ENCODE measurements around the gene NTF4.

Gene NTF4

DNA sequence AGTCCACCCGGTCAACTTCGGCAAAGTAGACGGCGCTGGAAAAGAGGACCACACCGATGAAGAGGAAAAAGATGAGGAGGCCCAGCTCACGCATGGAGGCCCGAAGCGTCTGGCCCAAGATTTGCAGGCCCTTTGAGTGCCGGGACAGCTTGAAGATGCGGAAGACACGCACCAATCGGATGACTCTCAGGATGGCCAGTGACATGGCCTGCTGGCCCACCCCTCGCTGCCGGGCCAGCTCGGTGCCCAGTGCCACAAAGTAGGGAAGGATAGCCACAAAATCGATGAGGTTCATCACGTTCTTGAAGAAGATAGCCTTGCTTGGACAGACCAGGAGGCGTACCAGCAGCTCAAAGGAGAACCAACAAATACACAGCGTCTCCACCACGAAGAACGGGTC lies 5.8 kb upstream of the NTF4 start:
- H3K9ac ChIP-seq (ENCODE audit: low read length in 5 of 5) = no peak overlapping the region
- peaks cover 0 to 6% (median 0%) of the 10 kb centered on the region in 5 donors for H3K4me1 ChIP-seq (ENCODE audit: control insufficient read depth in 5 of 5, insufficient read depth in 5 of 5, low read length in 5 of 5)
- no peak overlapping the region for H3K4me3 ChIP-seq (ENCODE audit: low read depth in 1 of 5, low read length in 5 of 5)
- H3K27me3 ChIP-seq (ENCODE audit: control insufficient read depth in 5 of 5, insufficient read depth in 4 of 5, low read length in 5 of 5) = peaks cover 41 to 71% (median 56%) of the 10 kb centered on the region in 5 donors
- no peaks in the 10 kb centered on the region for H3K36me3 ChIP-seq (ENCODE audit: control insufficient read depth in 5 of 5, insufficient read depth in 5 of 5, low read length in 5 of 5)
- no peak overlapping the region for H3K27ac ChIP-seq (ENCODE audit: low read depth, low read length)
- H3K9me3 ChIP-seq (ENCODE audit: control insufficient read depth in 5 of 5, low read length in 5 of 5) = no peaks in the 10 kb centered on the region

GRCh38 chr19:49069026-49069425 lies 4.4 kb upstream of the NTF4 start:
- Histone ChIP-seq H3K36me3 (ENCODE audit: control insufficient read depth in 5 of 5, insufficient read depth in 5 of 5, low read length in 5 of 5) (no peaks in the 10 kb centered on the region), H3K4me3 (ENCODE audit: low read depth in 1 of 5, low read length in 5 of 5) (no peak overlapping the region), H3K9me3 (ENCODE audit: control insufficient read depth in 5 of 5, low read length in 5 of 5) (no peaks in the 10 kb centered on the region), H3K4me1 (ENCODE audit: control insufficient read depth in 5 of 5, insufficient read depth in 5 of 5, low read length in 5 of 5) (peaks cover 0 to 9% (median 0%) of the 10 kb centered on the region in 5 donors), H3K27ac (ENCODE audit: low read depth, low read length) (no peak overlapping the region), H3K27me3 (ENCODE audit: control insufficient read depth in 5 of 5, insufficient read depth in 4 of 5, low read length in 5 of 5) (peaks cover 42 to 79% (median 62%) of the 10 kb centered on the region in 5 donors), H3K9ac (ENCODE audit: low read length in 5 of 5) (no peak overlapping the region)

GRCh38 chr19:49067554-49067953 lies 2.9 kb upstream of the NTF4 start:
- no peak overlapping the region for H3K4me3 ChIP-seq (ENCODE audit: low read depth in 1 of 5, low read length in 5 of 5)
- no peaks in the 10 kb centered on the region for H3K36me3 ChIP-seq (ENCODE audit: control insufficient read depth in 5 of 5, insufficient read depth in 5 of 5, low read length in 5 of 5)
- H3K27me3 ChIP-seq (ENCODE audit: control insufficient read depth in 5 of 5, insufficient read depth in 4 of 5, low read length in 5 of 5) = peaks cover 34 to 74% (median 56%) of the 10 kb centered on the region in 5 donors
- no peak overlapping the region for H3K9ac ChIP-seq (ENCODE audit: low read length in 5 of 5)
- H3K4me1 ChIP-seq (ENCODE audit: control insufficient read depth in 5 of 5, insufficient read depth in 5 of 5, low read length in 5 of 5) = peaks cover 0 to 9% (median 0%) of the 10 kb centered on the region in 5 donors
- H3K9me3 ChIP-seq (ENCODE audit: control insufficient read depth in 5 of 5, low read length in 5 of 5) = no peaks in the 10 kb centered on the region
- no peak overlapping the region for H3K27ac ChIP-seq (ENCODE audit: low read depth, low read length)

DNA sequence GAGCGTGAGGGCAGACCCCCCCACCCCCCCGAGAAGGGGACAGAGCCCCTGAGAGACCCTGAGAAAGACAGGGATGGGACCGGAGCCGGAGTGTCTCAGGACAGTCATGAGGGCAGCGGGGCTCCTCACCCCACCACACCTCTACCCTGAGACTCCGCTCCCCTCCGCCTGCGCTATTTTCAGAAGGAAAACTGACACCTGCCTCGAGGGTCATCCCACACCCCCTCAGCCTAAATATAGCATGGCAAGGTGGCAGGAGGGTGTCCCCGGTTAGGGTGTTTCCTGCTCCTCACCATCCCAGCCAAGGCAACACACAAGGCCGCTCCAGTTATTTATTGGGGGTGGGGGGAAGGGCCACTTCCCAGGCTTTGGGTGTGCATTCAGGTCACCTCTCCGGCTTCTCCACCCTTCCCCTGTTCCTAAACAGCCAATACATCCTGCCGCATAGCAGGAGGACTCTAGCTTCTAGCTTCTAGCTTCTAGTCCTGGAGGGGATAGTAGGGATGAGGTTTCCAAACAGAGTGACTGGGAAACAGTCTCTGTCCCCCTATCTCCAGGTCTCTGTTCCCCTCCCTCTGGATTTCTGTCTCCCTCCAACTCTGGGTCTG lies 1.4 kb upstream of the NTF4 start:
- Histone ChIP-seq H3K27ac (ENCODE audit: low read depth, low read length) (no peak overlapping the region), H3K27me3 (ENCODE audit: control insufficient read depth in 5 of 5, insufficient read depth in 4 of 5, low read length in 5 of 5) (peaks cover 28 to 66% (median 54%) of the 10 kb centered on the region in 5 donors), H3K9me3 (ENCODE audit: control insufficient read depth in 5 of 5, low read length in 5 of 5) (no peaks in the 10 kb centered on the region), H3K9ac (ENCODE audit: low read length in 5 of 5) (no peak overlapping the region), H3K4me3 (ENCODE audit: low read depth in 1 of 5, low read length in 5 of 5) (no peak overlapping the region), H3K4me1 (ENCODE audit: control insufficient read depth in 5 of 5, insufficient read depth in 5 of 5, low read length in 5 of 5) (peaks cover 0 to 4% (median 0%) of the 10 kb centered on the region in 5 donors), H3K36me3 (ENCODE audit: control insufficient read depth in 5 of 5, insufficient read depth in 5 of 5, low read length in 5 of 5) (no peaks in the 10 kb centered on the region)

- Histone ChIP-seq H3K27me3 (ENCODE audit: control insufficient read depth in 5 of 5, insufficient read depth in 4 of 5, low read length in 5 of 5) (peaks cover 23 to 53% (median 43%) of the 10 kb centered on the region in 5 donors), H3K9me3 (ENCODE audit: control insufficient read depth in 5 of 5, low read length in 5 of 5) (no peaks in the 10 kb centered on the region), H3K36me3 (ENCODE audit: control insufficient read depth in 5 of 5, insufficient read depth in 5 of 5, low read length in 5 of 5) (no peaks in the 10 kb centered on the region), H3K4me1 (ENCODE audit: control insufficient read depth in 5 of 5, insufficient read depth in 5 of 5, low read length in 5 of 5) (peaks cover 0 to 4% (median 0%) of the 10 kb centered on the region in 5 donors), H3K9ac (ENCODE audit: low read length in 5 of 5) (no peak overlapping the region), H3K4me3 (ENCODE audit: low read depth in 1 of 5, low read length in 5 of 5) (no peak overlapping the region), H3K27ac (ENCODE audit: low read depth, low read length) (no peak overlapping the region)
Observed at GRCh38 chr19:49064029-49064629, 489 bp downstream of the NTF4 start.

GRCh38 chr19:49061445-49061844 lies 3.2 kb downstream of the NTF4 start:
- no peaks in the 10 kb centered on the region for H3K36me3 ChIP-seq (ENCODE audit: control insufficient read depth in 5 of 5, insufficient read depth in 5 of 5, low read length in 5 of 5)
- H3K9me3 ChIP-seq (ENCODE audit: control insufficient read depth in 5 of 5, low read length in 5 of 5) = no peaks in the 10 kb centered on the region
- peaks cover 20 to 51% (median 41%) of the 10 kb centered on the region in 5 donors for H3K27me3 ChIP-seq (ENCODE audit: control insufficient read depth in 5 of 5, insufficient read depth in 4 of 5, low read length in 5 of 5)
- no peak overlapping the region for H3K27ac ChIP-seq (ENCODE audit: low read depth, low read length)
- H3K9ac ChIP-seq (ENCODE audit: low read length in 5 of 5) = no peak overlapping the region
- H3K4me3 ChIP-seq (ENCODE audit: low read depth in 1 of 5, low read length in 5 of 5) = no peak overlapping the region
- peaks cover 0 to 20% (median 15%) of the 10 kb centered on the region in 5 donors for H3K4me1 ChIP-seq (ENCODE audit: control insufficient read depth in 5 of 5, insufficient read depth in 5 of 5, low read length in 5 of 5)

GRCh38 chr19:49061000-49061399 lies 3.6 kb downstream of the NTF4 start:
- H3K9me3 ChIP-seq (ENCODE audit: control insufficient read depth in 5 of 5, low read length in 5 of 5) = no peaks in the 10 kb centered on the region
- H3K27me3 ChIP-seq (ENCODE audit: control insufficient read depth in 5 of 5, insufficient read depth in 4 of 5, low read length in 5 of 5) = peaks cover 16 to 46% (median 36%) of the 10 kb centered on the region in 5 donors
- no peak overlapping the region for H3K4me3 ChIP-seq (ENCODE audit: low read depth in 1 of 5, low read length in 5 of 5)
- no peaks in the 10 kb centered on the region for H3K36me3 ChIP-seq (ENCODE audit: control insufficient read depth in 5 of 5, insufficient read depth in 5 of 5, low read length in 5 of 5)
- H3K27ac ChIP-seq (ENCODE audit: low read depth, low read length) = no peak overlapping the region
- peaks cover 0 to 25% (median 19%) of the 10 kb centered on the region in 5 donors for H3K4me1 ChIP-seq (ENCODE audit: control insufficient read depth in 5 of 5, insufficient read depth in 5 of 5, low read length in 5 of 5)
- H3K9ac ChIP-seq (ENCODE audit: low read length in 5 of 5) = no peak overlapping the region

GRCh38 chr19:49059053-49059452 lies 5.6 kb downstream of the NTF4 start:
- Histone ChIP-seq H3K4me1 (ENCODE audit: control insufficient read depth in 5 of 5, insufficient read depth in 5 of 5, low read length in 5 of 5) (peaks cover 0 to 25% (median 20%) of the 10 kb centered on the region in 5 donors), H3K9ac (ENCODE audit: low read length in 5 of 5) (no peak overlapping the region), H3K4me3 (ENCODE audit: low read depth in 1 of 5, low read length in 5 of 5) (no peak overlapping the region), H3K27me3 (ENCODE audit: control insufficient read depth in 5 of 5, insufficient read depth in 4 of 5, low read length in 5 of 5) (peaks cover 4 to 36% (median 26%) of the 10 kb centered on the region in 5 donors), H3K9me3 (ENCODE audit: control insufficient read depth in 5 of 5, low read length in 5 of 5) (no peaks in the 10 kb centered on the region), H3K27ac (ENCODE audit: low read depth, low read length) (no peak overlapping the region), H3K36me3 (ENCODE audit: control insufficient read depth in 5 of 5, insufficient read depth in 5 of 5, low read length in 5 of 5) (no peaks in the 10 kb centered on the region)

DNA sequence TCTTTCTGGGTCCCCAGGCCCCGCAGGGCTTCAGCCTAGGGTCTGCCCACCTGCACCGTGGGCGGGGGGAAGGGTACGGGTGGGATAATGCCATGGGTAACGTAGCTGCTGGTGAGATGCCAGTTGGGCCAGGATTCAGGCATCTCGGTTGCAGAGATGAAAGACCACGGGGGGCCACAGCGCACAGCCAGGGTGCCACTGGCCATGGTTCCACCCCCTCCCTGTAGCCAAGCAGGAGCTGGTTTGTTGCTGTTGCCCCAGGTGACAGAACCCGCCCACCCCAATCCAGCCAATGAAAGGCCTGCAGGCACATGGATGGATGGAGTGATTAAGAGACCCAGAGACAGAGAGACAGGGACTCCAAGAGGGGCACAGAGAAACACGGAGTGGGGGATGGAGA lies 6.1 kb downstream of the NTF4 start:
- no peaks in the 10 kb centered on the region for H3K9me3 ChIP-seq (ENCODE audit: control insufficient read depth in 5 of 5, low read length in 5 of 5)
- no peaks in the 10 kb centered on the region for H3K36me3 ChIP-seq (ENCODE audit: control insufficient read depth in 5 of 5, insufficient read depth in 5 of 5, low read length in 5 of 5)
- peaks cover 2 to 32% (median 21%) of the 10 kb centered on the region in 5 donors for H3K27me3 ChIP-seq (ENCODE audit: control insufficient read depth in 5 of 5, insufficient read depth in 4 of 5, low read length in 5 of 5)
- H3K4me1 ChIP-seq (ENCODE audit: control insufficient read depth in 5 of 5, insufficient read depth in 5 of 5, low read length in 5 of 5) = peaks cover 0 to 25% (median 20%) of the 10 kb centered on the region in 5 donors
- no peak overlapping the region for H3K9ac ChIP-seq (ENCODE audit: low read length in 5 of 5)
- no peak overlapping the region for H3K4me3 ChIP-seq (ENCODE audit: low read depth in 1 of 5, low read length in 5 of 5)
- no peak overlapping the region for H3K27ac ChIP-seq (ENCODE audit: low read depth, low read length)

DNA sequence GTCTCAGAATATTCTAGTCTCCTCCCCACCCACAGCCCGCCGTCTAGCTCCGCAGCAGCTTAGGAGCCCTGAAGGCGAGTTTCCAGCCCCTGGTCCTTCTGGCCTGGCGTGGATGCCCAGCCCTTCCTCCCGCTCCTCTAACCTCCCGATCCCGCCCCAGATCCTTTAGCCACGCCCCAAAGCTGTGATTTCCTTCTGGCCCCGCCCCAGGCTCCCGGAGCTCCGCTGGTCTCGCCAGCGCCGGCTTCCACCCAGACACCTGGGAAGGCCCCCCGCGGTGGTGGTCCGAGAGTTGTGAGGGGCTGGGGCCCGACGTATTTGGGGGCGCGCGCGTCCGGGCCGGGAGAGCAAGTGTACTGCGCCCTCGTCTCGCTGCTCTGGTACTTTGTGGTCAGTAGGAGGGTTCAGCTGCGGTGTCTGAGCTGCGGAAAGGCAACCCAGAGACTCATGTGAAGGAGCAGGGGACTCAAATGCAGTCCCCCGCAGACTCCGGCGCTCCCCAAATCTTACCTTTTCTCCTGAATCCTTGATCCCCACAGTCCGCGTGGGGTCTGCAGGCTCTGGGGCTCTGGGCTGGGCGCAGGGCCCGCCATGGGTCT lies 6.9 kb downstream of the NTF4 start, which contains the start of gene CGB7:
Gene CGB7, minus strand, starts transcription at position 114 of the 599 bp plus-strand sequence. CDS start 2,374 bp downstream, outside the sequence.
- Histone ChIP-seq H3K36me3 (ENCODE audit: control insufficient read depth in 5 of 5, insufficient read depth in 5 of 5, low read length in 5 of 5) (no peaks in the 10 kb centered on the region), H3K9ac (ENCODE audit: low read length in 5 of 5) (peak within 1 kb of the TSS in 3 of 5 donors; percentile 31 to 61 (median 39)), H3K27me3 (ENCODE audit: control insufficient read depth in 5 of 5, insufficient read depth in 4 of 5, low read length in 5 of 5) (peaks cover 2 to 30% (median 19%) of the 10 kb centered on the region in 5 donors), H3K4me3 (ENCODE audit: low read depth in 1 of 5, low read length in 5 of 5) (peak within 1 kb of the TSS; percentile 60 to 76 (median 66)), H3K4me1 (ENCODE audit: control insufficient read depth in 5 of 5, insufficient read depth in 5 of 5, low read length in 5 of 5) (peaks cover 0 to 25% (median 20%) of the 10 kb centered on the region in 5 donors), H3K9me3 (ENCODE audit: control insufficient read depth in 5 of 5, low read length in 5 of 5) (no peaks in the 10 kb centered on the region), H3K27ac (ENCODE audit: low read depth, low read length) (no peak within 1 kb of the TSS)
